Gastrocnemius medialis (tissue), 4 donors: ENCODE data around the gene OR2Z1. TPM values are rescaled to one million over a fixed set of nuclear protein-coding genes. Genes with fewer than 3 reads are reported as not detected.

Source experiments
- ATAC-seq, 2 donors: fragments of 150-250 bp; one replicate each; pipeline ENCODE4 v1.9.1; 2016
- DNase-seq, 2 donors: peaks; one replicate each; pipeline ENCODE4 v3.0.0-alpha.2; 2019
- H3K27ac ChIP-seq, 4 donors: fragments of 200-600 bp; sonication (generic); 1 replicate in 1 of 4; 2 replicates in 3 of 4; pipeline ENCODE4 v1.5.1; 2016 to 2018; ENCODE audit warnings: mild to moderate bottlenecking in 2 of 4, moderate library complexity in 1 of 4
- H3K27me3 ChIP-seq, 3 donors: fragments of 200-600 bp; sonication (generic) in 2 of 3; 1 replicate in 1 of 3; 2 replicates in 2 of 3; pipeline versions ENCODE4 v1.5.1 to v1.6.0; 2016 to 2019; ENCODE audit warnings: mild to moderate bottlenecking in 1 of 3, moderate library complexity in 1 of 3
- H3K36me3 ChIP-seq, 2 donors: fragments of 200-600 bp; sonication (generic) in 1 of 2; one replicate each; pipeline ENCODE4 v1.5.1; 2017 to 2018
- H3K4me1 ChIP-seq, 2 donors: fragments of 200-600 bp; sonication (generic) in 1 of 2; one replicate each; pipeline ENCODE4 v1.5.1; 2016 to 2017; ENCODE audit warnings: mild to moderate bottlenecking in 2 of 2
- H3K4me3 ChIP-seq, 4 donors: fragments of 200-600 bp; sonication (generic) in 3 of 4; 1 replicate in 1 of 4; 2 replicates in 3 of 4; pipeline ENCODE4 v1.5.1; 2016 to 2019; ENCODE audit warnings: mild to moderate bottlenecking in 2 of 4
- H3K9me3 ChIP-seq, 3 donors: fragments of 200-600 bp; sonication (generic) in 2 of 3; 1 replicate in 1 of 3; 2 replicates in 2 of 3; pipeline ENCODE4 v1.5.1; 2016 to 2019
- POLR2A ChIP-seq, 2 donors: fragments of 450-650 bp; IDR thresholded peaks; one replicate each; pipeline ENCODE4 v1.6.1; 2017; ENCODE audit warnings: antibody characterized with exemption in 2 of 2, mild to moderate bottlenecking in 2 of 2, moderate library complexity in 2 of 2
- in situ Hi-C, 4 donors: fragments of 200-750 bp; cut with MboI; loops; one replicate each; pipeline versions ENCODE4 v1.15.0 to v1.8.0; 2017; ENCODE audit warnings: low sequenced_read_pairs in 4 of 4
- intact Hi-C: fragments of 100-400 bp; cut with DNase I; formaldehyde crosslinking; loops from one replicate; pipeline ENCODE4 v1.15.1; 2023; ENCODE audit warnings: low total_unique reads
- total RNA-seq, 4 donors: library from RNA; depleted of rRNA; stranded (reverse); fragments of >200 nt; gene quantifications; one replicate each; pipeline versions ENCODE4 v1.1.0 to v1.2.3, GENCODE V29; 2016
- TF ChIP-seq, protein P1 (sequence below), 5 experiments: fragments of 450-650 bp in 3 of 5; fragments of 200-600 bp in 2 of 5; sonication (generic) in 2 of 5; IDR thresholded peaks in 4 of 5; conservative IDR thresholded peaks in 1 of 5; 1 replicate in 4 of 5; 2 replicates in 1 of 5; pipeline ENCODE4 v1.5.1; 2016 to 2019; ENCODE audit warnings: antibody characterized with exemption in 5 of 5, mild to moderate bottlenecking in 3 of 5, moderate library complexity in 3 of 5

Gene OR2Z1
- total RNA-seq, 4 donors from 2014 or later = not detected

DNA sequence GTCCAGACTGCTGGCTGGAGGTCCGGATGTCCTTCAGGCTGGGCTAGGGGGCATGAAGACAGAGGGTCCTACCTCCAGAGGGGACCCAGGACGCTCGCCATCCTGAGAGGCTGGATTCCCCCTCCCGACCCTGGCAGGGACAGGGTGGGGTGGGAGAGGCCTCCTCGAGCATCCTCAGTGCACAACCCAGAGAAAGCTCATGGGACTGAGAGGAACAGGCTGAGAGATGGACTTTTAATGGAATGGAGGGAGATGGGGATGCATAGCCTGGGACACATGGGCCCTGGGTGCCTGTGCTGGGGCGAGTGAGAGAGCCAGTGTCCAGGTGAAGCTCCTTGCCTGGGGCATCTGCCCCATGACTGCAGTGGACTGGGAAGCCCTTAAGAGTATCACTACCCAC lies 25.9 kb upstream of the OR2Z1 start:
- no peak for TF ChIP-seq POLR2A (IDR thresholded peaks at IDR 0.05)
- TF ChIP-seq, protein P1, sequence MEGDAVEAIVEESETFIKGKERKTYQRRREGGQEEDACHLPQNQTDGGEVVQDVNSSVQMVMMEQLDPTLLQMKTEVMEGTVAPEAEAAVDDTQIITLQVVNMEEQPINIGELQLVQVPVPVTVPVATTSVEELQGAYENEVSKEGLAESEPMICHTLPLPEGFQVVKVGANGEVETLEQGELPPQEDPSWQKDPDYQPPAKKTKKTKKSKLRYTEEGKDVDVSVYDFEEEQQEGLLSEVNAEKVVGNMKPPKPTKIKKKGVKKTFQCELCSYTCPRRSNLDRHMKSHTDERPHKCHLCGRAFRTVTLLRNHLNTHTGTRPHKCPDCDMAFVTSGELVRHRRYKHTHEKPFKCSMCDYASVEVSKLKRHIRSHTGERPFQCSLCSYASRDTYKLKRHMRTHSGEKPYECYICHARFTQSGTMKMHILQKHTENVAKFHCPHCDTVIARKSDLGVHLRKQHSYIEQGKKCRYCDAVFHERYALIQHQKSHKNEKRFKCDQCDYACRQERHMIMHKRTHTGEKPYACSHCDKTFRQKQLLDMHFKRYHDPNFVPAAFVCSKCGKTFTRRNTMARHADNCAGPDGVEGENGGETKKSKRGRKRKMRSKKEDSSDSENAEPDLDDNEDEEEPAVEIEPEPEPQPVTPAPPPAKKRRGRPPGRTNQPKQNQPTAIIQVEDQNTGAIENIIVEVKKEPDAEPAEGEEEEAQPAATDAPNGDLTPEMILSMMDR (IDR thresholded peaks at IDR 0.05 in 4 of 5, conservative IDR thresholded peaks at IDR 0.05 in 1 of 5) = no peak
- H3K36me3 ChIP-seq = no peaks in the 10 kb centered on the region
- DNase-seq (no peak), ATAC-seq (no peak)
- no peaks in the 10 kb centered on the region for H3K9me3 ChIP-seq
- H3K27ac ChIP-seq = no peak overlapping the region
- intact Hi-C loops (no loop called here), in situ Hi-C loops (no loop called here)
- no peaks in the 10 kb centered on the region for H3K27me3 ChIP-seq
- no peak overlapping the region for H3K4me3 ChIP-seq
- H3K4me1 ChIP-seq = no peaks in the 10 kb centered on the region

DNA sequence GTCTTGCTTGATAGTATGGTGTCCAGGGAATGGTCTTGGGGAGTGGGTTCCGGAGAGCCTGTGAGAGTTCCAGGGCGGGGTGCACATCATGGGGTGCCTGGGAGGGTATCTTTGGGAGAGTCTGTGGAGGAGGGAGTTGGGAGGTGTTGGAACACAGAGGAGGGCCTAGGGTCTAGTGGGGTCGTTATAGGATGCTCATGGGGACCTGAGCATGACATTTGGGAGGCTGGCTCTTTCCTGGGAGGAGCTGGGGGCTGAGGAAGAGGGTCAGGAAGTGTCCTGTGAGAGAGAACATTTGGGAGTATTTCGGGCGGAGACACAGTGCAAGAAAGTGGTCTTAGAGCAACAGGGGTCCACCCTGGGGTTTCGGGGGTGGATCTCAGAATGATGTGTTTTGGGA lies 25.5 kb upstream of the OR2Z1 start:
- Histone ChIP-seq H3K4me3 (no peak overlapping the region), H3K4me1 (no peaks in the 10 kb centered on the region), H3K27ac (no peak overlapping the region), H3K36me3 (no peaks in the 10 kb centered on the region), H3K27me3 (no peaks in the 10 kb centered on the region), H3K9me3 (no peaks in the 10 kb centered on the region)
- TF ChIP-seq, protein P1 (IDR thresholded peaks at IDR 0.05 in 4 of 5, conservative IDR thresholded peaks at IDR 0.05 in 1 of 5) = no peak
- no peak for TF ChIP-seq POLR2A (IDR thresholded peaks at IDR 0.05)
- intact Hi-C loops = no loop called here
- in situ Hi-C loops = no loop called here
- DNase-seq = no peak
- no peak for ATAC-seq

DNA sequence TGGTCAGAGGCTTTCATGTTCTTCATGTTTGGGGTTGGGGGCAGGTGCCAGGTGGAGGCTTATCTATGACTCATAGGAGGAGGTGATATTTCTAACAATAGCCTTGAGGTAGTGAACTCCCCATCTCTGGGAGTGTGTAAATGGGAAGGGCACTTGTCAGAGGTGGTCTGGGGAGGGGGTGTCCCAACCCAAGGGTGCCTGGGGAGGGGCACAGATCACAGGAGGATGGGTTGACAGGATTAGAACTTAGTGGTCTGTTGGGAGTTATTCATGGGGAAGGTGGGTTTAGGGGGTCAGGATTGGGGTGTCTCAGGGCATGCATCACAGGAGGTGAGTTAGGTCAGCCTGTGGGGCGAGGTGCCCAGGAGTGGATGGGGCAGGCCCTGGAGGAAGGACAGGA lies 24.4 kb upstream of the OR2Z1 start:
- H3K36me3 ChIP-seq = no peaks in the 10 kb centered on the region
- ATAC-seq (no peak), DNase-seq (no peak)
- TF ChIP-seq, protein P1 (IDR thresholded peaks at IDR 0.05 in 4 of 5, conservative IDR thresholded peaks at IDR 0.05 in 1 of 5) = no peak
- no peak for TF ChIP-seq POLR2A (IDR thresholded peaks at IDR 0.05)
- H3K27me3 ChIP-seq = no peaks in the 10 kb centered on the region
- in situ Hi-C loops = no loop called here
- intact Hi-C loops = no loop called here
- no peaks in the 10 kb centered on the region for H3K9me3 ChIP-seq
- H3K4me1 ChIP-seq = no peaks in the 10 kb centered on the region
- no peak overlapping the region for H3K4me3 ChIP-seq
- no peak overlapping the region for H3K27ac ChIP-seq

DNA sequence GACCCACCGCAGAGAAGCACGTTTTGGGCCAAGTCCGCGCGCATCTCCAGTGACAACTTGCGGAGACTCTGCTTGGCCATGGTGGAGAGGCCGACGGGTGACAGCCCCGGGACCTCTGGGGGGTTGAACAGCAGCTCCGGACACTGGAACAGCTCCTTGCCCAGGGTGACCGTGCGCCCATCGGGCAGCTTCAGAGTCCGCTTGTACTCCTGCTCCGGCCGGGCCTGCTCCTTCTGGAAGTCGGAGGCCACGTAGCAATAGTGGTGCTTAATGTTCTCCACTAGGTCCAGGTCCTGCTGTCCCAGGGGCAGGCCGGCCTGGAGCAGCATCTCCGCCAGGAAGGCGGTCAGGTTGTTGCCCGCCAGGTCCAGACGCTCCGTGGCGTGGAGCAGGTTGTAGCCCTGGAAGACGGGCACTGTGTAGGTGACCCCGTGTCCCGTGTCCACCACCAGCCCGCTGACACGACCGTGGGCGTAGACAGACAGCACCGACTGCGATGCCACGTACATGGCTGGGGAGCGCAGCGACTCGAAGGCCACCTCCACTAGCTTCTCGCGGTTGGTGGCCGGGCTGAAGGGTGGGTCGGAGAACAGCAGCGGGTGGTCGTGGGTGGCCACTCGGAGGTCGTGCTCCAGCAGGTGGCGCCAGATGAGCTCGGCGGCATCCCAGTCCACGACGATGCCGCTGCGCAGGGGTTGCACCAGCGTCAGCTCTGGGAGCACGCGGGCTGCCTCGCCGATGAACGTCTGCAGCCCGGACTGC lies 23.6 kb upstream of the OR2Z1 start:
- intact Hi-C loops = no loop called here

More for the DNA sequence above, 23.6 kb upstream of the OR2Z1 start:
- no peak overlapping the region for H3K27ac ChIP-seq
- no peaks in the 10 kb centered on the region for H3K27me3 ChIP-seq
- H3K4me1 ChIP-seq = no peaks in the 10 kb centered on the region
- no peak overlapping the region for H3K4me3 ChIP-seq
- ATAC-seq (no peak), DNase-seq (no peak)
- in situ Hi-C loops = no loop called here
- H3K36me3 ChIP-seq = no peaks in the 10 kb centered on the region
- no peaks in the 10 kb centered on the region for H3K9me3 ChIP-seq
- TF ChIP-seq, protein P1 (IDR thresholded peaks at IDR 0.05 in 4 of 5, conservative IDR thresholded peaks at IDR 0.05 in 1 of 5) = no peak
- no peak for TF ChIP-seq POLR2A (IDR thresholded peaks at IDR 0.05)
